Measurements from ENCODE around the gene SEL1L3. TPM values are rescaled to one million over a fixed set of nuclear protein-coding genes. Genes with fewer than 3 reads are reported as not detected.

The SEL1L3 gene
- total RNA-seq, 4 donors from 2014 or later = 2.2 to 29.8 (median 5.4) TPM

DNA sequence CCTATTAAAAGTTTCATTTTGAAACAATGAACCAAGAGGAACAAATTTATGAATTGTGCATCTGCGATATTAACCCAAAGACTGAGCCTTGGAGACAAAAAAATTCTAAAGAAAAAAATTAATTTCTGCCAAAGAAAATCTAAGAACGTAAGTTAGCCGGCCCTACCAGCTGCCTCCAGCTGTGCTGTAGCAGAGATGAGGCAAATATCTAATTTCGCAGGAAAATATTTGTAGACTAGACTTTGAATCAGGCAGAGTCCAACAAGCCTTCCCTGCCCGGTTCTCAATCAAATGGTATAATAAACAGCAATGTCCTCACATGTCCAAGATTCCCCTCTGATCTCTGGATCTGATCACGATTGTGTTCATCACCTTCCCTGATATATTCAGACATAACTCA lies 30.0 kb upstream of the SEL1L3 start:
- H3K9me3 ChIP-seq = no peaks in the 10 kb centered on the region
- ATAC-seq = no peak
- no peaks in the 10 kb centered on the region for H3K36me3 ChIP-seq

DNA sequence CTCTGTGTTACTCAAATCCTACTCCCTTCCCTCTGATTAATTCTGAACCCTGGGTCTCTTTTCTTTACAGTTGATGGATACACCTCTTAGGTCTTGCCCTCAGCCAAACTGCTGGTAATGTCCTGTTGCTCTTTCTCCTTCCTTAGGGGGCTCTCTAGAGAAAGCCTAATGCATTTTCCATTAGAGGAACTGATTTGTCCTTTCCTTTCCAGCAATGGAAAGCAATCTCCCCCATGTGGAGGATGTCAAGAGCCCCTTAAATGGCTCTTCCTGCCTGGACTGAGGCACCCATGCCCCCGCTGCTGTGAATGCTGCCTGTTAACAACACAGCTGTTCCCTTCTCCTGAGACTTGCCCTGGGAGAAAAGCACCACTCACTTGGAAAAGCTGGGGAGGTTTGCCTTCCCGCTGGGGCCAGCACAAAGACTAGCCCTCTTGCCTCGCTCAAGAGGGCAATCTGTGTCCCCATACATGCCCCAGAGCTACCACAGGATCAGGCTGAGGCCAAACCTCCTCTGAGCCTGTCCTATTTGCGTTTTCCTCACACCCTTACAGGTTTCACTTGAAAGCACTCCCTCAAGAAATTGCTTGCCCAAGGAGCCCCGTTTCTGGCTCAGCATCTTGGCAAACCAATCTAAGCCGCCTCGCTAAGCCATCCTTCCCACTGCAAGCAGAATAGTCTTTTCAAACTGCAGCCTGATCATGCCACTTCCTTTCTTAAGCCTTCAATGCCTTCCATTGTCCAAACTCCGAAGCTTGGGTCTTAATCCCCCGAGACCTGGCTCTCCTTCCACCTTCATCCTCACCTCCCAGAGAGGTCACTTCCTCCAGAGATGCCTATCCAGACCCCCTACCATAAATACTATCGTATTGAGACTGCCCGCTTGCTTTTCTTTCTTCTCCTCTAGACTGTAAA lies 28.0 kb upstream of the SEL1L3 start:
- Histone ChIP-seq H3K36me3 (no peaks in the 10 kb centered on the region), H3K27ac (no peak overlapping the region), H3K4me1 (no peaks in the 10 kb centered on the region), H3K4me3 (no peak overlapping the region), H3K27me3 (no peaks in the 10 kb centered on the region), H3K9me3 (no peaks in the 10 kb centered on the region)
- ATAC-seq = no peak
- 63 to 70% methylated on average over 7 to 8 of the region's 11 CpGs for WGBS, 2 donors (ENCODE audit: low coverage in 1 of 2)
- no peak for TF ChIP-seq EP300 (IDR thresholded peaks at IDR 0.05)
- TF ChIP-seq POLR2AphosphoS5 (IDR thresholded peaks at IDR 0.05) = no peak
- TF ChIP-seq, protein P1, sequence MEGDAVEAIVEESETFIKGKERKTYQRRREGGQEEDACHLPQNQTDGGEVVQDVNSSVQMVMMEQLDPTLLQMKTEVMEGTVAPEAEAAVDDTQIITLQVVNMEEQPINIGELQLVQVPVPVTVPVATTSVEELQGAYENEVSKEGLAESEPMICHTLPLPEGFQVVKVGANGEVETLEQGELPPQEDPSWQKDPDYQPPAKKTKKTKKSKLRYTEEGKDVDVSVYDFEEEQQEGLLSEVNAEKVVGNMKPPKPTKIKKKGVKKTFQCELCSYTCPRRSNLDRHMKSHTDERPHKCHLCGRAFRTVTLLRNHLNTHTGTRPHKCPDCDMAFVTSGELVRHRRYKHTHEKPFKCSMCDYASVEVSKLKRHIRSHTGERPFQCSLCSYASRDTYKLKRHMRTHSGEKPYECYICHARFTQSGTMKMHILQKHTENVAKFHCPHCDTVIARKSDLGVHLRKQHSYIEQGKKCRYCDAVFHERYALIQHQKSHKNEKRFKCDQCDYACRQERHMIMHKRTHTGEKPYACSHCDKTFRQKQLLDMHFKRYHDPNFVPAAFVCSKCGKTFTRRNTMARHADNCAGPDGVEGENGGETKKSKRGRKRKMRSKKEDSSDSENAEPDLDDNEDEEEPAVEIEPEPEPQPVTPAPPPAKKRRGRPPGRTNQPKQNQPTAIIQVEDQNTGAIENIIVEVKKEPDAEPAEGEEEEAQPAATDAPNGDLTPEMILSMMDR (IDR thresholded peaks at IDR 0.05) = no peak

More for the DNA sequence above, 30.0 kb upstream of the SEL1L3 start:
- no peak overlapping the region for H3K27ac ChIP-seq
- no peak overlapping the region for H3K4me3 ChIP-seq
- WGBS, 2 donors (ENCODE audit: low coverage in 1 of 2) = 55 to 57% methylated on average over 5 to 6 of the region's 6 CpGs
- H3K27me3 ChIP-seq = no peaks in the 10 kb centered on the region
- TF ChIP-seq, protein P1 (IDR thresholded peaks at IDR 0.05) = no peak
- no peak for TF ChIP-seq POLR2A (IDR thresholded peaks at IDR 0.05)
- H3K4me1 ChIP-seq = no peaks in the 10 kb centered on the region

DNA sequence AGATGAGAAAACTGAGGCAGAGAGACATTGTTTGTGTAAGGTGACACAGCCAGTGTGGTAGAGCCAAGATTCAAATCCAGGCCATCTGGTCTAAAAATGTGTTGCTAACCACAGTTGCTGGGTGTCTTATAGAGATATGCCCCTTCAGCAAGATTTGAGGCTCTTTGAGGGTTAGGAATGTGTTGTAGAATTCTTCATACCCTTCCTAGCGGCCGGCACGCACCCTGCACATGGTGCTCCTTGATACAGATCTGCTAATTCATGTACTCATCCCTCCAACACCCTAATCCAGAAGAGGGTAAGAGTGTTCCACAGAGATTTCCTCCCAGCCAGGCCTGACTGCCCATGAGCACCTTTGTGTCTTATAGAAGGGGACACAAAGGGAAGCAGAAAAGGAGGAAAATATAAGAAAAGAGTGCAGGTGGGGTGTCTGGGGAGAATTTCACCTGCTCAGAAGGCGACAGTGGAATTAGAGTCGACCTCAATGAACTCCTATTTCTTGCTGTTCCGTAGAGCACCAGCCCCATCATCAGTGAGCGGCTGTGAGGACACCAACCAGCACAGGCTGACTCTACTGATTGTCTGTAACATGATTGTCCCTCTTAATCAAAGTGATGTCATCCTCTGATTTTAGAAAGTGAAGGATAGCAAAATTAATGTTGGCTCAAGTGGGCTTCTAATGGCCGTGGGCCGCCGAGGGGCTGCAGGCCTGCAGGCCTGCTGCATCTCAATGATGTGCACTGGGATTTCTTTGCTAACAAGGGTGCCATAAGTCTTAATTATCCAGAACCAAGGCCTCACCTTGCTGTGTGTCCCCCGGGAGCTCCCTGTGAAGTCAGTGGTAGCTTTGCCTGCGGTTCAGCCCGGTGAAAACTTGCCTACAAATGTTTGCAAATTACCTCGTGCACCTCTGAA lies 27.1 kb upstream of the SEL1L3 start:
- H3K4me3 ChIP-seq = no peak overlapping the region
- no peaks in the 10 kb centered on the region for H3K9me3 ChIP-seq
- no peaks in the 10 kb centered on the region for H3K27me3 ChIP-seq
- no peak for ATAC-seq
- 88 to 91% methylated on average over 9 of the region's 14 CpGs for WGBS, 2 donors (ENCODE audit: low coverage in 1 of 2)
- TF ChIP-seq EP300 (IDR thresholded peaks at IDR 0.05) = no peak
- TF ChIP-seq, protein P1 (IDR thresholded peaks at IDR 0.05) = no peak
- H3K36me3 ChIP-seq = no peaks in the 10 kb centered on the region
- H3K4me1 ChIP-seq = no peaks in the 10 kb centered on the region
- no peak overlapping the region for H3K27ac ChIP-seq

DNA sequence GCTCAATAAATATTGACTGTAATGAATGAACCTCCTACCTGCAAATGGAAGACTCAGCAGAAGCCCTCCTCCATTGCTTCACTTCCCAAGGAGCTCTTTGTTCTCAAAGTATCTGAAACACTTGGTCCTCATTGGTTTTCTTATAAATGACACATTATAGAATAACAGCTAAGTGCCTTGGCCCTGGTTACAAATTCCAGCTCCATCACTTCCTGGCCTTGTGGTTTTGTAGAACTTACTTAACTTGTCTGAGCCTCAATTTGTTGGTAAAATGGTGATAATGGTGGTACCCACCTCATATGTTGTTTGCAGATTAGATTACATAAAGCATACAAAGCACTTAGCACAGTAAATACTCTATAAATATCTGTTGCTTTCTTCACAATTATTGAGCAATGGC lies 26.0 kb upstream of the SEL1L3 start:
- H3K36me3 ChIP-seq = no peaks in the 10 kb centered on the region
- no peak overlapping the region for H3K27ac ChIP-seq
- no peaks in the 10 kb centered on the region for H3K9me3 ChIP-seq
- H3K27me3 ChIP-seq = no peaks in the 10 kb centered on the region
- ATAC-seq = no peak
- no peak overlapping the region for H3K4me3 ChIP-seq
- TF ChIP-seq EP300 (IDR thresholded peaks at IDR 0.05) (no peak), POLR2A (IDR thresholded peaks at IDR 0.05) (no peak), POLR2AphosphoS5 (IDR thresholded peaks at IDR 0.05) (no peak)
- TF ChIP-seq, protein P1 (IDR thresholded peaks at IDR 0.05) = no peak
- peaks cover 0 to 8% (median 0%) of the 10 kb centered on the region in 3 donors for H3K4me1 ChIP-seq

Data from gastroesophageal sphincter (tissue), 4 donors.